ENCODE measurements around the gene SLC4A8.

The SLC4A8 gene

GRCh38 chr12:51424662-51425539 is at the start of gene SLC4A8:
TSS of gene SLC4A8 (plus strand) at chr12:51424831. CDS start at chr12:51424988, 157 bp downstream.
- peak; percentile 98 for DNase-seq (ENCODE audit: low spot score)

DNA sequence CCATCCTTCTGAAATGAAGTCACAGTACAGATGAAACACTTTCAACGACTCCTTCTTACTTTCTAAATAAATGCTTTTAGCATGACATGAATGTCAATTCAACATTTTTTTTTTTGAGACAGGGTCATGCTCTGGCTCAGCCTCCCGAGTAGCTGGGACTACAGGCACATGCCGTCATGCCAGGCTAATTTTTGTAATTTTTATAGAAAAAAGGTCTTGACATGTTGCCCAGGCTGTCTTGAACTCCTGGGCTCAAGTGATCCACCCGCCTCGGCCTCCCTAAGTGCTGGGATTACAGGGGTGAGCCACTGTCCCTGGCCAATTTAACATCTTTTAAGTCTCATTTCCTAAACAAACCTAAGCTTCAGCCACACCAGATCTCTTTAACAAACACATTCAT is 49.8 kb upstream of the SLC4A8 start:
- DNase-seq (ENCODE audit: low spot score), result no peak

- no peak for DNase-seq (ENCODE audit: low spot score)
These were observed 47.3 kb upstream of the SLC4A8 start for GRCh38 chr12:51377099-51377984.

GRCh38 chr12:51378749-51379148 is 45.9 kb upstream of the SLC4A8 start:
- no peak for DNase-seq (ENCODE audit: low spot score)

GRCh38 chr12:51379571-51379970 is 45.1 kb upstream of the SLC4A8 start:
- DNase-seq (ENCODE audit: low spot score), result no peak

- DNase-seq (ENCODE audit: low spot score), result no peak
These were observed 43.2 kb upstream of the SLC4A8 start for GRCh38 chr12:51381226-51382079.

GRCh38 chr12:51382173-51382572 is 42.5 kb upstream of the SLC4A8 start:
- no peak for DNase-seq (ENCODE audit: low spot score)

- no peak for DNase-seq (ENCODE audit: low spot score)
These were observed 41.2 kb upstream of the SLC4A8 start for GRCh38 chr12:51383269-51383905.

- DNase-seq (ENCODE audit: low spot score), result no peak
These were observed 38.3 kb upstream of the SLC4A8 start for GRCh38 chr12:51386351-51386750.

- peak; percentile 31 for DNase-seq (ENCODE audit: low spot score)
These were observed 36.4 kb upstream of the SLC4A8 start for GRCh38 chr12:51388069-51388799.

DNA sequence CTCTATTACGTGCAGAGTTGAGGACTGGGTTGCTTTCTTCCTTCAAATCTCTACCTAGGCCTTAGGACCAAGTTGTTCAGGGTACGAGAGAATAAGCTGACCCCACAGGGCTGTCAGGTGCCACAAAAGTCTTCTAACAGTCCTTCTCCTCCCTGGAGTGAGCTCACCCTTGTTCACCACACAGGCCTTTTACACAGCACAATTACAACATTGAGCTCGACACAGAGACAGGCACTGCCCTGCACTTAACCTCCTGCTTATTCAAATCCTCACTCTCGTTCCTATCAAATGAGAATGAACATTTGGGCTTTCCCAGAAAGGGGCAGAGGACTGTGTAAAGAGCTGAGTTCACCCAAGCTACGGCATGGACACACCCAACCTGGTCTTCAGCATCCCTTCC is 35.8 kb upstream of the SLC4A8 start:
- no peak for DNase-seq (ENCODE audit: low spot score)

DNA sequence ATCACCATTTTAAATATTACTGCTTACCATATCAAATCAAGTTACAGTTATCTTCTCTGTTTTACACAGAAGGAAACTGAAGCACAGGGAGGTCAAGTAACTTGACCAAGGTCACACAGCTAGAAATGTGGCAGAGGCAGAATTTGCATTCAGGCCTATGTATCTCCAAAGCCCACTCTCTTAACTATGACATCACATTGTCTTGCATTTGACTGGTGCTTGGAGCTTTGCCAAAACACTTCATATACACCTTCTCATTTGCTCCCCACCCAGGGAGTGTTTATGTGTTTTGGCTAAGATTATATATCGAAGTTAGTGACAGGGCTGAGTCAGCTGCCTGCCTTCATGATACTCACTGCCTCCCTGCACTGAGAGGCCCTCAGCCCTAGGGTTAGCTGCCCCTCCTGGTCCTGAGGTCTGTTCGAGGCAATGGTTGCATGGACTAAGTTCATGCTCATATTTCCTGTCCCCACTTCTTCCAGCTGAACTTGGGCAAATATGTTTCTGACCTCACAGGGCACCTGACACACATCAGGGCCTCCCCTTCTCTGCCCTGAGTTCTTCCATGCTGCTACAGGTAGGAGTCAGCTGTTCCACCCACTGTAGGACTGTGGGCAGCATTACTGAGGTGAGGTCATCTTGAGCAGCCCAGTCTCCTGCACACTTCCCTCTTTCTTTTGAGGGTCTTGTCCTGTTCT is 35.2 kb upstream of the SLC4A8 start:
- peak; percentile 63 for DNase-seq (ENCODE audit: low spot score)

DNA sequence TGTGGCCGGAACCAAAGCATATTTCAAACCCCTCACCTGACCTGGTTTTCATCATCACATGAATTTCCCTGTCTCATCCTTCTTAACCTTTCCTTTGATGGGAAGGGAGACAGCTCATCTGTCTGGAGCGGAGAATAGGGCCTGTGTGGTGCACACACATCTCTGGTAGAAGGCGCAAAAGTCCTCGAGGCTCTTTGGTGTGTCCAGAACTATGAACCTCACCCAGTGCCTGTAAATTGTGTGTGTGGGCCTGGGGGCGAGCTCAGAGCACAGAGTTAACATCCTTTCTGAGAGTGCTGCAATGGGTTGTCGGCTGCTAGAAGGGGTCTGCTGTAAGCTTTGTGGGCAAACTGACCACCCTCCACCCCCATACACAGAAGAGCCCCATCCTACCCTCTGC is 34.2 kb upstream of the SLC4A8 start:
- DNase-seq (ENCODE audit: low spot score), result no peak

DNA sequence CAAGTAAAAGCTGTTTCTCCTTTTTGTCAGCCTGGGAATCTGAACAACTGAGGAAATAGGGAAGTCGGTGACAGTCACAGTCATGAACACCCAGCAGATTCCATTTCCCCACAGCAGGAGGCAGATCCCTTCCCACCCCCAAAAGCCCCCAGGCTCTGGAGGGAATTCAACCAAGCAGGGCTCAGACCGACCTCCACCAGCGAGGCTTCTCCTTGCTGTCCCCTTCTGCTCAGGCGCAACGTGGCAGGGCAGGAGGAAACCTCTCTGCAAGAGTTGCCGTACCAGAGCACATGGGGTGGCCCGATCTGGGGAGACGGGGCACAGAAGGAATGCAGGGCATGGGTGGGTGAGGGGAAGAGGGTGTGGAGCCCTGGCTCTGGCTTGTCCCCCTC is 33.7 kb upstream of the SLC4A8 start:
- no peak for DNase-seq (ENCODE audit: low spot score)

DNA sequence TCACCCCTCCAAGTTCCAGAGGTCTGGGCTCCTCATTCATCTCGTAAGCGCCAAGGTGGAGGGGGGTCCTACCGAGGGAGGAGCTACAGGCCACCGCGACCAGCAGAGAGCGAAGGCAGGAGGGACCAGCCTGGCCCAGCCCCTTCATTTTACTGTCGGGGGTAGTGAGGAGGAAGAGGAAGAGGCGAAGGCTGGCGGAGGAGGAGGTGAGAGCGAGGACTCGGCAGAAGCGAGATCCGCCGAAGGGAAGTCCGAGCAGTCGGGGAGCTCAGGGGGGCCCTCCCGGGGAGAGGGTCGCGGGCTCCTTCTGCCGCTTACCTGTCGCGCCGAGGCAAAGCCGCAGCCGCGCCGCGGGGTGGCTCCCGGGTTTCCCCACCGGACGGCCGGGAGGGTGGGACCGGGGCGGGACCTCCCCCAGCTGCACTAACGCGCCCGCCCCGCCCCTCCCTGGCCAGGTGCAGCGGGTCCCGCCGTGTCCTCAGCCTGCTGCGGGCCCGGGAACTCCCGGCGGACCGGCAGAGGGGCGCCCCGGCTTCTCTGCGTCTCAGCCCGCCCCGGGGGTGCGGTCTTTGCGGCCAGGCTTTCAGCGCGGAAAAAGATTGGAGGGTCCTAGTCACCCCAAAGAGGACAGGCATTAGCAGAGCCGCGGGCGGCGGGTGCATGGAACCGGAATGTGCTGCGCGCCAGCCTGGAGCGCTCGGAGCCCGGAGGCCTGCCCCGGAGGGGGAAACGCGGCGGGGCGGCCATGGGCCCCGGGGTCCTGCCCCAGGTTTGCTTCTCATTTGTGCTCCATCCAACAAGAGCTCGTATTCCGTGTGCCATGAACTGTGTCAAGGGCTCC is 33.1 kb upstream of the SLC4A8 start, which contains the start of gene GALNT6:
Gene GALNT6 (minus strand): TSS at position 124 of the 841 bp plus-strand sequence. CDS start 11,625 bp downstream, outside the sequence.
- DNase-seq (ENCODE audit: low spot score), result peak; percentile 65

DNA sequence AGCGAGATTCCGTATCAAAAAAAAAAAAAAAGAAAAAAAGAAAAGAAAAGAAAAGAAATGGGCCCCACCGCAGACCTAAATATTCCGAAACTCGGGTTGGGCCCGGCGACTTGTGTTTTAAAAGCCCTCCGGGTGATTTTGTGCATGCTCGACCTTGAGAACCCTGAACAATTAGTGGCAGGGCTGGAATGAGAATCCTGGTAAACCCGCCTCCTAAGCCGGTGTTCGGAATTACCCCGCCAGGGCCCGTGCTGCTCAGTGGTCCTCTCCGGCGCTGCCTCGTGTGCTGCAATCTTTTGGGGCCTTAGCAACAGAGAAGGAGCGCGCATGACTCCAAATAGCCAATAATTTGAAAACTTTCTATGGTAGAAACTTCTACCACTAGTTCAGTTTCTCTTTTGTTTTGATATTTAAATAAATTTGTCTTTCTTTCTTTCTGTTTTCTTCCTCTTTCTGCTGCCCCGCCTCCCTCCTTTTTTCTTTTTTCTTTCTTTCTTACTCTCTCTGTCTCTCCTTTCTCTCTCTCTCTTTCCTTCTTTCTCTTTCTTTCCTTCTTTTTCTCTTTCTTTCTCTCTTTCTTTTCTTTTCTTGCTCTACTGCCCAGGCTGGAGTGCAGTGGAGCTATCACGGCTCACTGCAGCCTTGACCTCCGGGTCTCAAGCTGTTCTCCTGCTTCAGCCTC is 31.9 kb upstream of the SLC4A8 start:
- DNase-seq (ENCODE audit: low spot score), result no peak

DNA sequence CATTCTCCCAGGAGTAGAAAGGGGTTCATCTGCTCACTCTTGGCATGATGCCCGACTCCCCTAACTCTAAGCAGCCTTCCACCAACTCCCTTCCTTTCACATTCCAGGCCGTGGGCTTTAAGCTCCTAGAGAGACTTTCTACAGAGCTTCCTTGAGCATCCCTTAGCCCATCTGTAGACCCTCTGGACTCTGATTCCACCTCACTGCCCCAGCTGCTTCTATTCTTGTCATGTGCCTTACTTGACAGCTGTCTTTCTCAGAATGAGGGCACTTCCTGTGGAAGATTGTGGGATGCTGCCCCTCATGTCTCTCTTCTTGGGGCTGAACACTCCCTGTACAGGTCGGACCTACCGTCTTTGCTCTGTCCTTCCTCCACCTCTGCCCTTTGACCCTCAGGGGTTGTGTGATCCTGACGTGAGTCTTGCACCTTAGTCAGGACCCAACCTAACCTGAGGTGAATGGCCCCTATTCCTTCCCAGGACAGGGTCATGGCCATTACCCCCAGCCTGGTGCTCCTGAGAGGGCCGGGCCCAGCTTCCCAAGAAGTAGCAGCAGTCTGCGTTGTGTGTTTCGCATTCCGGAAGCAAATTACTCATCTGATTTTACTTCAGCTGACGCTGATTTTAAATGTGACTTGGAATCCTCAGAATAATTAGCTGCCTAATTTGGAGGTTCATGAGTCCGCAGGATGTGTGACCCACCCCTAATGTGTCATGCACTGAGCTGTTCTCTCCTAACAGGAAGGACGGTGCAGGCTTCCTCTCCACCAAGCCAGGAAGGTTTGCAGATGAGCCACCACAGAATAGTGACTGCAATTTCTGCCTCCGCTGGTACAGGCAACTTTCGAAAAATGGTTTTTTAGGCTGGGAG is 30.7 kb upstream of the SLC4A8 start:
- DNase-seq (ENCODE audit: low spot score), result peak; percentile 76
